GM18508 (cell line): ENCODE data around the gene FLNB.

Experiments
- ATAC-seq: cut with Tn5 transposase; IDR thresholded peaks from one replicate; pipeline ENCODE4 v1.9.1; 2021; ENCODE audit warnings: moderate number of reproducible peaks; ENCODE audit not compliant: insufficient read depth, unreplicated experiment

FLNB gene

GRCh38 chr3:58175187-58175436, 166.9 kb downstream of the FLNB start:
- ATAC-seq, result no peak

GRCh38 chr3:58175437-58176184, 167.4 kb downstream of the FLNB start:
- no peak for ATAC-seq

- no peak for ATAC-seq
Observed at GRCh38 chr3:58176185-58176530, 167.9 kb downstream of the FLNB start.

- no peak for ATAC-seq
Observed at GRCh38 chr3:58176827-58177489, 168.7 kb downstream of the FLNB start.

- peak; percentile 46 for ATAC-seq
Observed at GRCh38 chr3:58177747-58178527, 169.7 kb downstream of the FLNB start.

GRCh38 chr3:58178528-58179234, 170.5 kb downstream of the FLNB start:
- ATAC-seq, result no peak

GRCh38 chr3:58179235-58180098, 171.2 kb downstream of the FLNB start:
- no peak for ATAC-seq

- no peak for ATAC-seq
Observed at GRCh38 chr3:58180099-58180880, 172.1 kb downstream of the FLNB start.

- no peak for ATAC-seq
Observed at GRCh38 chr3:58180940-58181587, 172.8 kb downstream of the FLNB start.

GRCh38 chr3:58183221-58183620, 175.0 kb downstream of the FLNB start:
- no peak for ATAC-seq

- ATAC-seq, result no peak
Observed at GRCh38 chr3:58183891-58184290, 175.7 kb downstream of the FLNB start.

GRCh38 chr3:58184309-58184981, 176.2 kb downstream of the FLNB start:
- no peak for ATAC-seq

GRCh38 chr3:58184982-58185360, 176.7 kb downstream of the FLNB start:
- ATAC-seq, result no peak

- no peak for ATAC-seq
Observed at GRCh38 chr3:58188173-58188564, 179.9 kb downstream of the FLNB start.

- no peak for ATAC-seq
Observed at GRCh38 chr3:58188921-58189451, 180.8 kb downstream of the FLNB start.

GRCh38 chr3:58189691-58190090, 181.5 kb downstream of the FLNB start:
- ATAC-seq, result no peak

GRCh38 chr3:58190291-58190690, 182.1 kb downstream of the FLNB start:
- no peak for ATAC-seq

- ATAC-seq, result no peak
Observed at GRCh38 chr3:58190882-58191281, 182.7 kb downstream of the FLNB start.
